LNCaP clone FGC (cell line): ENCODE data around the gene HCFC1.

Source experiments
- DNase-seq: peaks from one replicate; pipeline ENCODE4 v3.0.0-alpha.2; 2011; ENCODE audit warnings: low read depth
- H3K4me3 ChIP-seq: 2 replicates; pipeline ENCODE4 v1.5.1; 2011; ENCODE audit warnings: mild to moderate bottlenecking, low read depth, low read length, control low read depth
- TF ChIP-seq, protein P1 (sequence below): IDR thresholded peaks from 2 replicates; pipeline ENCODE4 v1.5.1; 2012; ENCODE audit warnings: mild to moderate bottlenecking; ENCODE audit not compliant: control insufficient read depth, insufficient read depth; ENCODE audit errors: extremely low read depth

The HCFC1 gene

DNA sequence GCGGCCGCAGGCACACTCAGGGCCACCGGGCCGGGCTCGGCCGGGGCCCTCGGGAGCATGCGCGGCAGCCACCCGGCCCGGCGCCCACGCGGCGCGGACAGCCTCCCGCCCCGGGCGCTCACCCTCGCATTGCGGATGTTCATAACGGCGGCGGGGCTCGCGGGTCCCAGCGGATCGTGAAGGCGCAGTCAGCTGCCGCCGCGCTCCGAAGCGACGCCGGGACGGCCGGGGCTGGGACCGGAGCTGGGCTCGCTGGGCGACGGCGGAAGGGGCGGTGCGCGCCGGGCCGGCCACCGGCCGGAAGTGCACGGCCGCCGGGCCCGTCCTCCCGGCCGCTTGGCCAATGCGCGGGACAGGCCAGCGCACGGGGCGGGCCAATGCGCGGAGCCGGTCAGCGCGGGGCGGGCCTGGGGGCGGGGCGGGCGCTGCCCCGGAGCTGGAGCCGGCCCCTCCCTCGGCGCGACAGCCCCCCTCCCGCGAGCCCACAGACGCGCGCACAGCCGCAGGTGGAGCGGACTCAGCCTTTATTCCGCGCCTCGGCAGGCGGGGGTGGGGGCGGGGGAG lies 36.8 kb downstream of the HCFC1 start, which contains the start of gene NAA10:
NAA10 (minus strand) TSS at position 276 of the 564 bp plus-strand sequence; CDS start at position 143, 133 bp downstream.
- H3K4me3 ChIP-seq: peak within 1 kb of the TSS; percentile 70
- TF ChIP-seq, protein P1, sequence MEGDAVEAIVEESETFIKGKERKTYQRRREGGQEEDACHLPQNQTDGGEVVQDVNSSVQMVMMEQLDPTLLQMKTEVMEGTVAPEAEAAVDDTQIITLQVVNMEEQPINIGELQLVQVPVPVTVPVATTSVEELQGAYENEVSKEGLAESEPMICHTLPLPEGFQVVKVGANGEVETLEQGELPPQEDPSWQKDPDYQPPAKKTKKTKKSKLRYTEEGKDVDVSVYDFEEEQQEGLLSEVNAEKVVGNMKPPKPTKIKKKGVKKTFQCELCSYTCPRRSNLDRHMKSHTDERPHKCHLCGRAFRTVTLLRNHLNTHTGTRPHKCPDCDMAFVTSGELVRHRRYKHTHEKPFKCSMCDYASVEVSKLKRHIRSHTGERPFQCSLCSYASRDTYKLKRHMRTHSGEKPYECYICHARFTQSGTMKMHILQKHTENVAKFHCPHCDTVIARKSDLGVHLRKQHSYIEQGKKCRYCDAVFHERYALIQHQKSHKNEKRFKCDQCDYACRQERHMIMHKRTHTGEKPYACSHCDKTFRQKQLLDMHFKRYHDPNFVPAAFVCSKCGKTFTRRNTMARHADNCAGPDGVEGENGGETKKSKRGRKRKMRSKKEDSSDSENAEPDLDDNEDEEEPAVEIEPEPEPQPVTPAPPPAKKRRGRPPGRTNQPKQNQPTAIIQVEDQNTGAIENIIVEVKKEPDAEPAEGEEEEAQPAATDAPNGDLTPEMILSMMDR: no peak
- no peak for DNase-seq

DNA sequence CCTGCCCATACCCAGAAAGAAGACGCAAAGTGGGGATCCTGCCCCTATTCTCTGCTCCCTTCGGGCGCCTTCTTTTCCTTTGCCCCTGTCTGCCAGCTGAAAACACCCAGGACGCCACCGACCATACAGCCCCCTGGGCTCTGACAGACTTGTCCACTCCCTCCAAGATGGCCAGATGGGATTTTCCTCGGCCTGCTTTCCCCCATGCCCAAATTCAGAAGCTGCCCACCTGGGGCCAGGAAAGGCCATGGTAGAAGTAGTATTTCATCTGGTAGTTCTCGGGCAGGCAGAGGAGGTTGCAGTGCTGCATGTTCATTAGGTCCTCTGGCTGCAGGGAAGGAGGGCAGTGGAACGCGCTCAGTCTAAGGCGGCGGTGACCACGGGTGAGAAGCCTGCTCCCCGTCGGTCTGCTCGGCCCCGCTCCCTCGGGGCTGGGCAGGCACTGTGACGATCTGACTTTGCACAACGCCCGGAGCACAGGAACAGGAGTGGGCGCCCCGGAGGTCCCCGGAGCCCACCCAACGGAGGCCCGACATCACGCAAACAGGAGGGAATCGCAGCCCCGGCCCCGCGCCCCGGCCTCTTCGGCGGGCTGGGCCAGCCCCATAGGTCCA lies 37.4 kb downstream of the HCFC1 start:
- DNase-seq: no peak
- TF ChIP-seq, protein P1: no peak
- peak overlapping the region; percentile 70 for H3K4me3 ChIP-seq

DNA sequence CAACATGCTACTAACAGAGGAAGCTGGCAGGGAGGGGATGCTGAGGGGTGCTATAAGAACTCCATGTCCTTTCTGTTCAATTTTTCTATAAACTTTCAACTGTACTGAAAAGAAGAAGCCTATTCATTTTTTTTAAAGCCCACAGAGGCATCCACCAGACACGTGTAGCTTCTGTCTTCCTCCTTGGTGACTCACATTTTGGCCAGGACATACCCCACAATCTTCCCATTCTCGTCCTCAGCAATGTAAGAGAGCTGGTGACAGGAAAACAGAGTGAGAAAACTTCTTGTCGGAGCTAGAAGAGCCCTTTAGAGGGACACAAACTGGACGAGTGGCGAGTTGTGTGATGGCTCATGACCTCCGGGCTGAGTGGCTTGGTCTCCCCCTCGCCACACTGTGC lies 37.9 kb downstream of the HCFC1 start:
- no peak for DNase-seq
- peak overlapping the region; percentile 70 for H3K4me3 ChIP-seq
- TF ChIP-seq, protein P1: no peak

DNA sequence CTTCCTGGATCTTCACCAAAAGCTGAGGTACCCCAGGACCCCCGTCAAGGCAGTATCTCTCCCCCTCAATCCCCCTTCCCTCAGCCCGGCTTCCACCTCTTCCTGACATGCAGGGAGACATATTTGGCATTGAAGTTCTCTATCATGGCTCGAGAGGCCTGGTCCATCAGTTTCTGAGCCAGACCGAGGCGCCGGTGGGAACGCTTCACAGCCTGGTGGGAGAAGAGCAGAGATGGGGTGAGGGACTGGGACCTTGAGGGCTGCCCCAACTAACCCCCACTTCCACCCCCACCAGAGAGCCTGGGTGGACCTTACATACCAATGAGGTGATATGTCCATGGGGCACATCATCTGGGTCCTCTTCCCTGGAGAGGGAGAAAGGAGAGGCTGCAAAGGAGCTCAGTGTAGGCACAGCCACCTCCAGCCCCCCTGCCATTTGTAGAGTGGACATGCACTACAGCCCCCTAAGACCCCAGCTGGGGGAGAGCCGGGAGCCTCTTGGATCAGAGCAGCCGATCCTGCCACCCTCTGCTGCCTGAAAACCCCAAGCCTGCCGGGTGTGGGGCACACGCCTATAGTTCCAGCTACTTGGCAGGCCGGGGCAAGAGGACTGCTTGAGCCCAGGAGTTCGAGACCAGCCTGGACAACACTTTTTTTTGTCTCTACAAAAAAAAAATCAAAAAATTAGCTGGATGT lies 39.2 kb downstream of the HCFC1 start:
- DNase-seq: no peak
- TF ChIP-seq, protein P1: no peak
- H3K4me3 ChIP-seq: no peak overlapping the region

DNA sequence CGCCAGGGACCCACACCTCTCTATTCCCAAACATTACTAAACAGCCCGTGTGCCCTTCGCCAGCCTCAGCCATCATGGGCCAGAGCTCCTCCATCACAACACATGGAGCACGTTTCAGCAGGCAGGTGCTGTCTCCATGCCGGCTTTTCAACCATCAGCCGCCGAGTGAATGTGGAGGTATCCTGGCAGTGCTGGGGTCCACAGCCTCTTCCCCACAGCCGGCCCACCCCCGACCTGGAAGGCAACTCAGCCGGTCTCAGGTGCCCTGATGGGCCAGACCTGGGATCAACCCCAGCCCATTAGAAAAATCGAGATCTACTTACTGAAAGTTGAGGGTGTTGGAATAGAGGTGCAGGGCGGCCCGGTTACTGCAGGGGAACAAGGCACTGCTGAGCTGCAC lies 39.9 kb downstream of the HCFC1 start:
- no peak for DNase-seq
- no peak overlapping the region for H3K4me3 ChIP-seq
- TF ChIP-seq, protein P1: no peak

DNA sequence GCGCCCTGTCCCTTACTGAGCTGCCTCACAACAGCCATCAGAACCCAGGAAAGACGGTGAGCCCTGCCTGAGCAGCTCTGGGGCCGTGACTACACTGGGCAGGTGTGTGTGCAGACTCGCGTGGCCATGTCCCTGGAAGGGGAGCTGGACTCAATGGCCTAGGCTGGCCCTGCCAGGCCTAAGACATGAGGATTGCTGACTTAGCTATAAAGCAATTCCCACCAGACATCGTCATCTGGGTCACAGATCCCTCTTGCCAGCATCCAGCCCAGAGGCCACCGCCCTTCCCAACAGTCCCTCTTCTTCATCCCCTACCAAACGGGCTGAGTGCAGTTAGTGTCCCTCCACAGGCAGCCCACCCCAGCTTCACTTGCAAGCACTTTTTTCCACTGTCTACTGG lies 40.5 kb downstream of the HCFC1 start:
- no peak overlapping the region for H3K4me3 ChIP-seq
- no peak for DNase-seq
- TF ChIP-seq, protein P1: no peak
